ENCODE measurements around the gene SDR42E1. TPM values are rescaled to one million over a fixed set of nuclear protein-coding genes. Genes with fewer than 3 reads are reported as not detected.

SDR42E1 gene
- total RNA-seq, 1 donor, result 2.8 TPM

GRCh38 chr16:81951564-81951963, 59.7 kb downstream of the SDR42E1 start:
- H3K4me1 ChIP-seq (ENCODE audit: insufficient read depth, low read length), result no peaks in the 10 kb centered on the region
- H3K9me3 ChIP-seq (ENCODE audit: low read depth, low read length), result peaks cover 20% of the 10 kb centered on the region
- no peaks in the 10 kb centered on the region for H3K27me3 ChIP-seq (ENCODE audit: insufficient read depth, low read length)
- no peak overlapping the region for H3K4me3 ChIP-seq (ENCODE audit: low read length)

GRCh38 chr16:81946206-81946605, 65.1 kb downstream of the SDR42E1 start:
- Histone ChIP-seq H3K9me3 (ENCODE audit: low read depth, low read length) (peaks cover 13% of the 10 kb centered on the region), H3K4me1 (ENCODE audit: insufficient read depth, low read length) (no peaks in the 10 kb centered on the region), H3K27me3 (ENCODE audit: insufficient read depth, low read length) (no peaks in the 10 kb centered on the region), H3K4me3 (ENCODE audit: low read length) (no peak overlapping the region)

GRCh38 chr16:81945665-81946064, 65.6 kb downstream of the SDR42E1 start:
- Histone ChIP-seq H3K4me3 (ENCODE audit: low read length) (no peak overlapping the region), H3K27me3 (ENCODE audit: insufficient read depth, low read length) (no peaks in the 10 kb centered on the region), H3K9me3 (ENCODE audit: low read depth, low read length) (peaks cover 8% of the 10 kb centered on the region), H3K4me1 (ENCODE audit: insufficient read depth, low read length) (no peaks in the 10 kb centered on the region)

GRCh38 chr16:81942007-81942601, 69.2 kb downstream of the SDR42E1 start:
- no peaks in the 10 kb centered on the region for H3K9me3 ChIP-seq (ENCODE audit: low read depth, low read length)
- H3K4me3 ChIP-seq (ENCODE audit: low read length), result no peak overlapping the region
- no peaks in the 10 kb centered on the region for H3K4me1 ChIP-seq (ENCODE audit: insufficient read depth, low read length)
- no peaks in the 10 kb centered on the region for H3K27me3 ChIP-seq (ENCODE audit: insufficient read depth, low read length)

- Histone ChIP-seq H3K9me3 (ENCODE audit: low read depth, low read length) (no peaks in the 10 kb centered on the region), H3K4me1 (ENCODE audit: insufficient read depth, low read length) (no peaks in the 10 kb centered on the region), H3K4me3 (ENCODE audit: low read length) (no peak overlapping the region), H3K27me3 (ENCODE audit: insufficient read depth, low read length) (no peaks in the 10 kb centered on the region)
Measured at GRCh38 chr16:81940781-81941560, 70.3 kb downstream of the SDR42E1 start.

GRCh38 chr16:81939164-81940056, 71.9 kb downstream of the SDR42E1 start:
- no peaks in the 10 kb centered on the region for H3K9me3 ChIP-seq (ENCODE audit: low read depth, low read length)
- no peaks in the 10 kb centered on the region for H3K4me1 ChIP-seq (ENCODE audit: insufficient read depth, low read length)
- no peaks in the 10 kb centered on the region for H3K27me3 ChIP-seq (ENCODE audit: insufficient read depth, low read length)
- H3K4me3 ChIP-seq (ENCODE audit: low read length), result no peak overlapping the region

Other genes with a start within 250 kb of the SDR42E1 start
- gene PLCG2, start 232.2 kb downstream of the SDR42E1 start, total RNA-seq, result 31.9 TPM
- gene HSD17B2, start 23.8 kb upstream of the SDR42E1 start, total RNA-seq, result not detected
- gene MPHOSPH6, start 158.8 kb upstream of the SDR42E1 start, total RNA-seq, result 12.8 TPM